Prostate gland (tissue), 2 donors: Measurements from ENCODE around the gene DVL1.

Source experiments
- POLR2A ChIP-seq: fragments of 450-650 bp; IDR thresholded peaks from one replicate; pipeline ENCODE4 v1.6.1; 2016; ENCODE audit warnings: antibody characterized with exemption, mild to moderate bottlenecking
- TF ChIP-seq, protein P1 (sequence below), 4 experiments: fragments of 200-600 bp in 2 of 4; fragments of 450-650 bp in 2 of 4; sonication (generic) in 2 of 4; IDR thresholded peaks; 1 replicate in 3 of 4; 2 replicates in 1 of 4; pipeline ENCODE4 v1.5.1; 2016 to 2019; ENCODE audit warnings: antibody characterized with exemption in 4 of 4, mild to moderate bottlenecking in 2 of 4, moderate library complexity in 2 of 4

DNA sequence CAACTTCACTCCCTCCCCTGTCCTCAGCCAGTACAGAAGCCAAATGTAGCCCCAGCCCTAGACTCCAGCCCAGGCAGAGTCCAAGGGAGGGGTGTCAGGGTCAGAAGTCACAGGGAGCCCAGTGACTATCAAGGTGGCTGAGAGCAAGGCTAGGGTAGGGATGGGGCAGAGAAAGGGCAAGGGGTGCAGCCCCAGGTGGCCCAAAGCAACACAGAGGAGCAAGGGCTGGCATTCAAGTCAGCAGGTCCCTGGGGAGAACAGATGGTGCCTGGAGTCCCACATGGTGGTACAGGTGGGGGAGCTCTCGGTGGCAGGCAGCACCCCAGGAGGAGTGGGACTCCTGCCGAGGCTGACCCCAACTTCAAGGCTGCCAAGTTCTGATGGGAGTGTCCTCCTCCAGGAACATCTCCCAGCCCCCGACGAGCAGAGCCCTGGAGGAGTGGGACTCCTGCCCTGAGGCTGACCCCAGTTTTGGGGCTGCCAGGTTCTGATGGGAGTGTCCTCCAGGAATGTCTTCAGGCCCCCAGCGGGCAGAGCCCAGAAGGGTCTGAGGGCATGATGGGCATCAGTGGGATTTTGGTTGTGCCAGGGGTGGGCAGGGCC, 3.7 kb upstream of the DVL1 start:
- TF ChIP-seq, protein P1, sequence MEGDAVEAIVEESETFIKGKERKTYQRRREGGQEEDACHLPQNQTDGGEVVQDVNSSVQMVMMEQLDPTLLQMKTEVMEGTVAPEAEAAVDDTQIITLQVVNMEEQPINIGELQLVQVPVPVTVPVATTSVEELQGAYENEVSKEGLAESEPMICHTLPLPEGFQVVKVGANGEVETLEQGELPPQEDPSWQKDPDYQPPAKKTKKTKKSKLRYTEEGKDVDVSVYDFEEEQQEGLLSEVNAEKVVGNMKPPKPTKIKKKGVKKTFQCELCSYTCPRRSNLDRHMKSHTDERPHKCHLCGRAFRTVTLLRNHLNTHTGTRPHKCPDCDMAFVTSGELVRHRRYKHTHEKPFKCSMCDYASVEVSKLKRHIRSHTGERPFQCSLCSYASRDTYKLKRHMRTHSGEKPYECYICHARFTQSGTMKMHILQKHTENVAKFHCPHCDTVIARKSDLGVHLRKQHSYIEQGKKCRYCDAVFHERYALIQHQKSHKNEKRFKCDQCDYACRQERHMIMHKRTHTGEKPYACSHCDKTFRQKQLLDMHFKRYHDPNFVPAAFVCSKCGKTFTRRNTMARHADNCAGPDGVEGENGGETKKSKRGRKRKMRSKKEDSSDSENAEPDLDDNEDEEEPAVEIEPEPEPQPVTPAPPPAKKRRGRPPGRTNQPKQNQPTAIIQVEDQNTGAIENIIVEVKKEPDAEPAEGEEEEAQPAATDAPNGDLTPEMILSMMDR (IDR thresholded peaks at IDR 0.05) = no peak
- no peak for TF ChIP-seq POLR2A
